Activated naive CD4-positive, alpha-beta T cell treated with anti-CD3 and anti-CD28 coated beads for 36 hours (primary cell): Measurements from ENCODE around the gene SKAP1. TPM values are rescaled to one million over a fixed set of nuclear protein-coding genes. Genes with fewer than 3 reads are reported as not detected.
"Not testable (repeated sequence)": the region's sequence is repeated elsewhere in the genome, so short reads cannot be mapped to it uniquely, and the experiment has no call there.

Experiments
- CTCF ChIA-PET: fragments of 350-600 bp; sonication (Branson Sonifier 250); formaldehyde crosslinking; loops from one replicate; lab custom pipeline; 2021; ENCODE audit warnings: antibody characterized with exemption; lab: Charles Lee
- DNase-seq: peaks from one replicate; pipeline ENCODE4 v3.0.0-alpha.2; 2020
- H3K27ac Mint-ChIP-seq: one replicate; pipeline ENCODE4 v1.8.0; 2021; ENCODE audit warnings: mild to moderate bottlenecking, mixed read lengths
- H3K27me3 Mint-ChIP-seq: one replicate; pipeline ENCODE4 v1.8.0; 2021; ENCODE audit warnings: low read depth, mixed read lengths
- H3K36me3 Mint-ChIP-seq: one replicate; pipeline ENCODE4 v1.8.0; 2021; ENCODE audit warnings: low read depth, mixed read lengths
- H3K4me1 Mint-ChIP-seq: one replicate; pipeline ENCODE4 v1.8.0; 2021; ENCODE audit warnings: low read depth, mixed read lengths
- H3K4me3 Mint-ChIP-seq: one replicate; pipeline ENCODE4 v1.8.0; 2021; ENCODE audit warnings: mild to moderate bottlenecking, moderate library complexity, mixed read lengths
- H3K9me3 Mint-ChIP-seq: one replicate; pipeline ENCODE4 v1.8.0; 2021; ENCODE audit warnings: mixed read lengths
- intact Hi-C: fragments of 100-400 bp; cut with micrococcal nuclease; formaldehyde crosslinking; loops from one replicate; pipeline ENCODE4 v1.15.1; 2023
- total RNA-seq, 2 experiments: library from RNA; stranded (reverse); gene quantifications; one replicate each; pipeline ENCODE4 v1.2.3, GENCODE V29; 2021

SKAP1 gene
- total RNA-seq, 2 experiments from 2014 or later = 60.3 to 60.5 TPM

GRCh38 chr17:48427598-48427997, 2.4 kb downstream of the SKAP1 start:
- CTCF ChIA-PET = interaction anchor here (0.6 to 1.6 kb wide), 4 partner anchors 12 to 314 kb away, joined by 4 to 7 read pairs (median 4); no protein-coding TSS in a partner anchor
- Mint-ChIP-seq H3K4me3 (peak overlapping the region; percentile 95), H3K27ac (peak overlapping the region; percentile 96), H3K4me1 (peaks cover 64% of the 10 kb centered on the region), H3K27me3 (no peaks in the 10 kb centered on the region), H3K9me3 (no peaks in the 10 kb centered on the region), H3K36me3 (peaks cover 13% of the 10 kb centered on the region)
- intact Hi-C loops = loop anchor here (1.0 to 10.0 kb wide), 4 partner anchors 14 to 767 kb away; no protein-coding TSS in a partner anchor
- peak; percentile 86 for DNase-seq

GRCh38 chr17:48426761-48427500, 3.1 kb downstream of the SKAP1 start:
- peak overlapping the region; percentile 34 for H3K4me3 Mint-ChIP-seq
- H3K36me3 Mint-ChIP-seq = peaks cover 14% of the 10 kb centered on the region
- peak overlapping the region; percentile 85 for H3K27ac Mint-ChIP-seq
- intact Hi-C loops = loop anchor here (1.0 to 10.0 kb wide), 4 partner anchors 14 to 768 kb away; no protein-coding TSS in a partner anchor
- no peaks in the 10 kb centered on the region for H3K27me3 Mint-ChIP-seq
- no peaks in the 10 kb centered on the region for H3K9me3 Mint-ChIP-seq
- H3K4me1 Mint-ChIP-seq = peaks cover 65% of the 10 kb centered on the region
- no peak for DNase-seq
- CTCF ChIA-PET = interaction anchor here (0.6 to 1.0 kb wide), 3 partner anchors 18 to 314 kb away, joined by 3 to 7 read pairs (median 4); no protein-coding TSS in a partner anchor

GRCh38 chr17:48426019-48426665, 3.9 kb downstream of the SKAP1 start:
- CTCF ChIA-PET = interaction anchor here (0.6 to 1.0 kb wide), 3 partner anchors 17 to 175 kb away, joined by 3 to 4 read pairs (median 3); no protein-coding TSS in a partner anchor
- Mint-ChIP-seq H3K36me3 (peaks cover 19% of the 10 kb centered on the region), H3K4me1 (peaks cover 65% of the 10 kb centered on the region), H3K27ac (peak overlapping the region; percentile 85), H3K4me3 (peak overlapping the region; percentile 34), H3K27me3 (no peaks in the 10 kb centered on the region), H3K9me3 (no peaks in the 10 kb centered on the region)
- no peak for DNase-seq
- intact Hi-C loops = loop anchor here (5.0 to 10.0 kb wide), 2 partner anchors 314 to 769 kb away; no protein-coding TSS in a partner anchor

DNA sequence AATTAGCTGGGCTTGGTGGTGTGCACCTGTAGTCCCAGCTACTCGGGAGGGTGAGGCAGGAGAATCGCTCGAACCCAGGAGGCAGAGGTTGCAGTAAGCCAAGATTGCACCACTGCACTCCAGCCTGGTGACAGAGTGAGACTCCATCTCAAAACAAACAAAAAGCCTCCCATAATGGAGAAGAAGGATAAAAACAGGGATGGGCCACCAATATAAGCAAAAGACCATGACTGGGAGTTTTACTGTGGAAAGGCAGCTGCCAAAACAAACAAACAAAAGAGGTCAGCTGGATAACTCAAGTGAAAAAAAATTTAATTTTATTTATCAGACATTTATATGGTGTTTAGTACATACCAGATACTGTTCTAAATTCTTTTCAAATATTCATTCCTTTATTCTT, 8.0 kb downstream of the SKAP1 start:
- H3K9me3 Mint-ChIP-seq, H3K27me3 Mint-ChIP-seq, DNase-seq, H3K4me3 Mint-ChIP-seq, H3K27ac Mint-ChIP-seq, H3K36me3 Mint-ChIP-seq: not testable (repeated sequence)
- peaks cover 80% of the 10 kb centered on the region for H3K4me1 Mint-ChIP-seq
- CTCF ChIA-PET = interaction anchor here (0.8 to 1.2 kb wide), 2 partner anchors 70 to 71 kb away, joined by 3 read pairs; no protein-coding TSS in a partner anchor
- intact Hi-C loops = loop anchor here (10.0 kb wide), 1 partner anchor 773 kb away; no protein-coding TSS in a partner anchor

DNA sequence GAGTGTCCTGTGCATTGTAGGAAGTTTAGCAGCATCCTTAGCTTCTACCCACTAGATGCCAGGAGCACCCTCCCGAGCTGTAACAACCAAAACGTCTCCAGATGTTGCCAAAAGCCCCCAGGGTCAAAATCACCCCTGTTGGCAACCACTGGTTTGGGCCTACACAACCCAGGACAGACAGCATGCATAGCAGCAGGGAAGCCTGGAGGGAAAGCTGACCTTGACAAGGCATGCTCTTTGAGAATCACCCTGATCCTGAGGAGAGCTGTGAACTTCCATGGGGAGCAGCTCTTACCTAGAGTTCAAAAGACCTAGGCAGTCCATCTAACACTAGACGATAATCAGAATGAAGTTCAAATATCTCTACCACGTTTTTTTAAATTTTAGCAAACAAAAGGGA, 9.2 kb downstream of the SKAP1 start:
- H3K36me3 Mint-ChIP-seq = peaks cover 7% of the 10 kb centered on the region
- H3K4me3 Mint-ChIP-seq = no peak overlapping the region
- intact Hi-C loops = loop anchor here (10.0 kb wide), 1 partner anchor 774 kb away; no protein-coding TSS in a partner anchor
- DNase-seq = no peak
- H3K27me3 Mint-ChIP-seq = no peaks in the 10 kb centered on the region
- CTCF ChIA-PET = no interaction called here
- H3K9me3 Mint-ChIP-seq = no peaks in the 10 kb centered on the region
- peaks cover 78% of the 10 kb centered on the region for H3K4me1 Mint-ChIP-seq
- no peak overlapping the region for H3K27ac Mint-ChIP-seq

DNA sequence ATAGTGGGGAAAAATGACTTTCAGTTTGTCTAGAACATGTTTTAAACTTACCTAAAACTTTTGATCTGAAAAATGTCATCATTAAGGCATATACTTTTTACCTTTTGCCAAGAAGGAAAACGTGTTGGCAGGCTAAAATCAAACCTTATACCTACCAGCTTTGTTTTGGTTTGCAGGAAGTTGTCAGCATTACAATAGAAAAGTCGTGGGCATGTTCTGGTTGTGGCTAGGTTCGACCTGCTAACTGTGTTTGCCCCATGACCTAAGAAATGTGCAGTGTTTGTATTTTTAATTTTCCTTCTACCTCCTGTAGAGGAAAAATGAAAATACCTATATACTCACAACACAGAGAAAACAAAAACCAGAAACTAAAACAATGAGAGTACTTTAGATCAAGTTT, 13.0 kb downstream of the SKAP1 start:
- Mint-ChIP-seq H3K36me3 (peaks cover 7% of the 10 kb centered on the region), H3K27me3 (no peaks in the 10 kb centered on the region), H3K27ac (peak overlapping the region; percentile 76), H3K4me3 (peak overlapping the region; percentile 56), H3K4me1 (peaks cover 83% of the 10 kb centered on the region), H3K9me3 (no peaks in the 10 kb centered on the region)
- CTCF ChIA-PET = interaction anchor here (0.9 kb wide), 1 partner anchor 80 kb away, joined by 3 read pairs; no protein-coding TSS in a partner anchor
- intact Hi-C loops = no loop called here
- DNase-seq = no peak

GRCh38 chr17:48413613-48414405, 16.2 kb downstream of the SKAP1 start:
- peaks cover 17% of the 10 kb centered on the region for H3K36me3 Mint-ChIP-seq
- DNase-seq = no peak
- no peaks in the 10 kb centered on the region for H3K9me3 Mint-ChIP-seq
- peaks cover 89% of the 10 kb centered on the region for H3K4me1 Mint-ChIP-seq
- no peaks in the 10 kb centered on the region for H3K27me3 Mint-ChIP-seq
- H3K4me3 Mint-ChIP-seq = peak overlapping the region; percentile 10
- intact Hi-C loops = loop anchor here (1.0 to 2.0 kb wide), 5 partner anchors 13 to 119 kb away; no protein-coding TSS in a partner anchor
- CTCF ChIA-PET = interaction anchor here (0.5 to 3.0 kb wide), 10 partner anchors 14 to 154 kb away, joined by 3 to 11 read pairs (median 3); no protein-coding TSS in a partner anchor
- H3K27ac Mint-ChIP-seq = peak overlapping the region; percentile 81

- Mint-ChIP-seq H3K4me1 (peaks cover 87% of the 10 kb centered on the region), H3K9me3 (no peaks in the 10 kb centered on the region), H3K27me3 (no peaks in the 10 kb centered on the region), H3K36me3 (peaks cover 19% of the 10 kb centered on the region), H3K4me3 (peak overlapping the region; percentile 32), H3K27ac (peak overlapping the region; percentile 83)
- no peak for DNase-seq
- CTCF ChIA-PET = interaction anchor here (0.6 to 3.0 kb wide), 6 partner anchors 26 to 72 kb away, joined by 3 to 11 read pairs (median 5); no protein-coding TSS in a partner anchor
- intact Hi-C loops = loop anchor here (1.0 to 2.0 kb wide), 5 partner anchors 14 to 118 kb away; no protein-coding TSS in a partner anchor
These were observed 17.2 kb downstream of the SKAP1 start for GRCh38 chr17:48412841-48413240.

GRCh38 chr17:48410821-48411220, 19.2 kb downstream of the SKAP1 start:
- H3K27ac Mint-ChIP-seq, intact Hi-C loops, H3K4me3 Mint-ChIP-seq, DNase-seq, H3K9me3 Mint-ChIP-seq, H3K27me3 Mint-ChIP-seq: not testable (repeated sequence)
- Mint-ChIP-seq H3K4me1 (peaks cover 86% of the 10 kb centered on the region), H3K36me3 (peaks cover 21% of the 10 kb centered on the region)
- CTCF ChIA-PET = interaction anchor here (0.6 to 0.7 kb wide), 3 partner anchors 74 to 204 kb away, joined by 3 to 4 read pairs (median 3); no protein-coding TSS in a partner anchor

GRCh38 chr17:48409607-48410006, 20.4 kb downstream of the SKAP1 start:
- intact Hi-C loops = no loop called here
- no peak for DNase-seq
- Mint-ChIP-seq H3K36me3 (peaks cover 23% of the 10 kb centered on the region), H3K4me1 (peaks cover 83% of the 10 kb centered on the region), H3K27ac (peak overlapping the region; percentile 43), H3K4me3 (no peak overlapping the region), H3K9me3 (no peaks in the 10 kb centered on the region), H3K27me3 (no peaks in the 10 kb centered on the region)
- CTCF ChIA-PET = interaction anchor here (0.9 to 2.4 kb wide), 3 partner anchors 17 to 47 kb away, joined by 4 to 7 read pairs (median 5); no protein-coding TSS in a partner anchor

DNA sequence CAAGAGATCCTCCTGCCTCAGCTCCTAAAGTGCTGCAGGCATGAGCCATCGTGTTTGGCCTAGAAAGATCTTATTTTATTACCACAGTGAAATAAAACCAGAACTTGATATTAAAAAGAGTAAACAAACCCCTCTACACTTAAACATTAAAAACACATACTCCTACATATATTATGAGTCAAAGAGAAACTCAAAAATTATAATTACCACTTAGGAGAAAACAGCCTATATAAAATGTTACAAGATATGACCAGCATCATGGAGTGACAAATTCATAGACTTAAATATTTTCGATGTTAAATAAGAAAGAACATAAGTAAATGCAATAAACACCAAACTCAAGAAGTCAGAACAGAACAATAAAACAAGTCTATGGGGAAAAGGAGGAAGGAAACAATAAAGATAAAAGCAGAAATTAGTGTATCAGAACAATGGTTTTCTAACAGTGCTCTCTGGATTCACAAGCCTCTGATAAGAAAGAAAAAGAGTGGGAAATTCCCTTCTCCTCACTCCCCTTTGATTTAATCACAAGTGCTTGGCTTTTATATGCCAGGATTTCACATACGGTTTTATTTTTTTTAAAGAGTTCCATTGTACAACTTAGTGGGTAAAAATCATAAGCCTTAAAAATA, 23.0 kb downstream of the SKAP1 start:
- Mint-ChIP-seq H3K27ac (peak overlapping the region; percentile 86), H3K36me3 (peaks cover 26% of the 10 kb centered on the region), H3K27me3 (no peaks in the 10 kb centered on the region), H3K4me3 (peak overlapping the region; percentile 22), H3K9me3 (no peaks in the 10 kb centered on the region), H3K4me1 (peaks cover 68% of the 10 kb centered on the region)
- CTCF ChIA-PET = interaction anchor here (0.6 kb wide), 1 partner anchor 36 kb away, joined by 3 read pairs; no protein-coding TSS in a partner anchor
- intact Hi-C loops = no loop called here
- no peak for DNase-seq
